GM19351 (cell line): ENCODE data around the gene CDC42BPB.

Source experiments
- ATAC-seq: cut with Tn5 transposase; IDR thresholded peaks from one replicate; pipeline ENCODE4 v1.9.1; 2021; ENCODE audit warnings: mild to moderate bottlenecking, moderate library complexity; ENCODE audit not compliant: unreplicated experiment

The CDC42BPB gene, protein sequence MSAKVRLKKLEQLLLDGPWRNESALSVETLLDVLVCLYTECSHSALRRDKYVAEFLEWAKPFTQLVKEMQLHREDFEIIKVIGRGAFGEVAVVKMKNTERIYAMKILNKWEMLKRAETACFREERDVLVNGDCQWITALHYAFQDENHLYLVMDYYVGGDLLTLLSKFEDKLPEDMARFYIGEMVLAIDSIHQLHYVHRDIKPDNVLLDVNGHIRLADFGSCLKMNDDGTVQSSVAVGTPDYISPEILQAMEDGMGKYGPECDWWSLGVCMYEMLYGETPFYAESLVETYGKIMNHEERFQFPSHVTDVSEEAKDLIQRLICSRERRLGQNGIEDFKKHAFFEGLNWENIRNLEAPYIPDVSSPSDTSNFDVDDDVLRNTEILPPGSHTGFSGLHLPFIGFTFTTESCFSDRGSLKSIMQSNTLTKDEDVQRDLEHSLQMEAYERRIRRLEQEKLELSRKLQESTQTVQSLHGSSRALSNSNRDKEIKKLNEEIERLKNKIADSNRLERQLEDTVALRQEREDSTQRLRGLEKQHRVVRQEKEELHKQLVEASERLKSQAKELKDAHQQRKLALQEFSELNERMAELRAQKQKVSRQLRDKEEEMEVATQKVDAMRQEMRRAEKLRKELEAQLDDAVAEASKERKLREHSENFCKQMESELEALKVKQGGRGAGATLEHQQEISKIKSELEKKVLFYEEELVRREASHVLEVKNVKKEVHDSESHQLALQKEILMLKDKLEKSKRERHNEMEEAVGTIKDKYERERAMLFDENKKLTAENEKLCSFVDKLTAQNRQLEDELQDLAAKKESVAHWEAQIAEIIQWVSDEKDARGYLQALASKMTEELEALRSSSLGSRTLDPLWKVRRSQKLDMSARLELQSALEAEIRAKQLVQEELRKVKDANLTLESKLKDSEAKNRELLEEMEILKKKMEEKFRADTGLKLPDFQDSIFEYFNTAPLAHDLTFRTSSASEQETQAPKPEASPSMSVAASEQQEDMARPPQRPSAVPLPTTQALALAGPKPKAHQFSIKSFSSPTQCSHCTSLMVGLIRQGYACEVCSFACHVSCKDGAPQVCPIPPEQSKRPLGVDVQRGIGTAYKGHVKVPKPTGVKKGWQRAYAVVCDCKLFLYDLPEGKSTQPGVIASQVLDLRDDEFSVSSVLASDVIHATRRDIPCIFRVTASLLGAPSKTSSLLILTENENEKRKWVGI (N-terminal part only)

GRCh38 chr14:103057372-103058163 lies at the start of gene CDC42BPB:
TSS of gene CDC42BPB (minus strand) at chr14:103057549. CDS start at chr14:103057173, 376 bp downstream.
- ATAC-seq: peak; percentile 83

GRCh38 chr14:103105580-103106150 lies 48.3 kb upstream of the CDC42BPB start:
- no peak for ATAC-seq

DNA sequence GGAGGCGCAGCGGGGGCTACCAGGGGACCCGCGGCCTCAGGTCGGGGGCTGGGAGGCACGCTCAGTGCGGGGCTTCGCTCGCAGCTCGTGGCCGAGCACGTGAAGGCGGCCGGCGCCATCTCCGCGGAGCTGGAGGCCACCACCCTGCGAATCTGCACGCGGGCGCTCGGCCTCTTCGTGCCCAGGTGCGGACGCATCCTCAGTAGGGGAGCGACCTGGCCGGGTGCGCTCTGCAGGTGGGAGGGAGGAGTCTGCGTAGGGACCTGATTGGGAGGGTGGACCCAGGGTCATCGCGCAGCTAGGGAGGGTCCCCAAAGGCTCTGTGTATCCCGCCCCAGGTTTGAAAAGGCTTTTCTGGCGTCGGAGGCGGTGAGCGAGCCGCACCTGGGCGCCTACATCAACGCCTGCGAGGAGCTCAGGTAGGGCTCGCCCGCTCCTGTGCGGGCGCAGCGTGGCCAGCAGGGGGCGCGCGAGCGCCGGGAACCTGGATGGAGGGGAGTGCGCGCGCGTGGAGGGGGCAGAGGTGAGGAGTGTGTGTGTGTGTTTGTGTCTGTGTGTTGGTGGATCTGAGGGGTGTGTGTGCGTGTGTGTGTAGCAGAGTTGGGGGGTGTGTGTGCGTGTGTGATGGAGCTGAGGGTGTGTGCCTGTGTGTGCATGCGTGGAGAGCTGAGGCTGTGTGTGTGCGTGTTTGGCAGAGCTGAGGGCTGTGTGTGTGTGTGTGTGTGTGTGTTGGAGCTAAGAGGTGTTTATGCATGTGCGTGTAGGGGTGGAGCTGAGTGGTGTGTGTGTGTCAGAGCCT lies 47.5 kb upstream of the CDC42BPB start:
- no peak for ATAC-seq

DNA sequence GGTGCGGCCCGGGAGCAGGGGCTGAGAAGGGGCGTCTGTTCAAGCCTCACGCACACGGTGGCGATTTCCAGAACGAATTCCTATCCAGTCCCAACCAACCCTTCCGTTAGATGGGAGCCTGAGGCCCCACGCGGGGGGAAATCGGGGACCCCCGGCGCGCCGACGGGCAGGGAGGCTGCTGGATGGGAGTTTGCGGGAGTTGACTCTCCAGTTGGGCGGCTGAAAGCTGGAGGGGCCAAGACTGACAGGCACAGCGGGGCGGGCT lies 47.0 kb upstream of the CDC42BPB start:
- ATAC-seq: no peak

DNA sequence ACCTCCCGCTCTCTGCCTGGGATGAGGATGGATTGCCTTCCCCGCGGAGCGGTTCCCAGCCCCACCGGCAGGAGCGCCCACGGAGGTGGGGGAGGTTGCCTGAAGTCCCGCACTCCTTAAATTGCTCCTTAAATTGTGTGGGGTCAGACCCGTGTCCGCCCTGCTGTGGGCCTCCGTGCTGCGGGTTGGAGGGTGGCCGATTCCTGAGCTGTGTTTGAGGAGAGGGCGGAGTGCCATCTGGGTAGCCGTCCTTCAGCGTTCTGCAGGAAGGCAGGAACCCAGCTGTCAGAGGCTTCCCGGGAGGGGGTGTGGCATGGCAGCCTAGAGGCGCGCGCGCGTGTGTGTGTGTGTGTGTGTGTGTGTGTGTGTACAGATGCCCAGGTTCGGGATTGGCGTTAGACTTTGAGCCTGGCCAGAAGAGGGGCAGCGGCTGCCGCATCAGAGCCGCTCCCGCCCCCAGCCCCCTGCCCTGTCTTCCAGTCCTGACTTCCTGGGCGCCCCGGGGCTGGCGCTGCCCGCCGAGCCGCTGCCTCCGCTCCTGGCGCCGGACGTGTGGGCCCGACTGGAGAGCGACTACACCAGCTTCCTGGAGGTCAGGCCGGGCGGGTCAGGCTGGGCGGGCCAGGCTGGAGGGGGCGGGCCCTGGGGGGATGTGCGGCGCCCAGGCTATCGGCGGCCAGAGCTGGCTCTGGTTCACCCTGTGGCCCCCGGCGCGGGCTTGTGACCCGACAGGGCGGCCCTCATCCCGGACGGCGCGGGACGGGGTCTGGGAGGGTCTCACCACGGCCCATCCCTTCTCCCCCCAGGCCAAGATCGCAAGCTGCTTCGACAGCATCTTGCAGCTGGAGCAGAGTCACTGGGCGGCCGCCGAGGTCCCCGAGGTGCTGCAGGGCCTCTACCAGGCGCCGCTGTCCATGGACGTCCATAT lies 46.4 kb upstream of the CDC42BPB start:
- no peak for ATAC-seq

DNA sequence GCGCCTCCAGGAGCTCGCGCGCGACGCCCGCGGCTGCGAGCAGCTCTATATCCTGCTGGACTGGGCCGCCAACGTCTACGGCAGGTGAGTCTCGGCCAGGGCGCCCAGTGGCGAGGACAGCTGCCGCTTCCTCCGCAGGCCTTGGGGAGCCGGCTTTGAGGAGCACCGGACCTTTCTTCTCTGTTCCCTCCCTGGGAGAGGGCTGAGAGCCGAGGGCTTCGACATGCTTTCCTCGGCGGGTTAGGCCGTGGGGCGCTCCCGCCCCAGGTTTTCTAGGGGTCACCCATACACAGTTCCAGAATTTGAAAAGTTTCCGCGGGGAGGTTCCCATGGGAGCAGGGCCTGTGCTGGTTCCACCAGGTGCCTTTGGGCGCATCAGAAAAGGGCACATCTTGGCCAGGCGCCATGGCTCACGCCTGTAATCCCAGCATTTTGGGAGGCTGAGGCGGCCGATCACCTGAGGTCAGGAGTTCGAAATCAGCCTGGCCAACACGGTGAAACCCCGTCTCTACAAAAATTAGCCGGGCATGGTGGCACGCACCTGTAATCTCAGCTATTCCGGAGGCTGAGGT lies 45.4 kb upstream of the CDC42BPB start:
- no peak for ATAC-seq

DNA sequence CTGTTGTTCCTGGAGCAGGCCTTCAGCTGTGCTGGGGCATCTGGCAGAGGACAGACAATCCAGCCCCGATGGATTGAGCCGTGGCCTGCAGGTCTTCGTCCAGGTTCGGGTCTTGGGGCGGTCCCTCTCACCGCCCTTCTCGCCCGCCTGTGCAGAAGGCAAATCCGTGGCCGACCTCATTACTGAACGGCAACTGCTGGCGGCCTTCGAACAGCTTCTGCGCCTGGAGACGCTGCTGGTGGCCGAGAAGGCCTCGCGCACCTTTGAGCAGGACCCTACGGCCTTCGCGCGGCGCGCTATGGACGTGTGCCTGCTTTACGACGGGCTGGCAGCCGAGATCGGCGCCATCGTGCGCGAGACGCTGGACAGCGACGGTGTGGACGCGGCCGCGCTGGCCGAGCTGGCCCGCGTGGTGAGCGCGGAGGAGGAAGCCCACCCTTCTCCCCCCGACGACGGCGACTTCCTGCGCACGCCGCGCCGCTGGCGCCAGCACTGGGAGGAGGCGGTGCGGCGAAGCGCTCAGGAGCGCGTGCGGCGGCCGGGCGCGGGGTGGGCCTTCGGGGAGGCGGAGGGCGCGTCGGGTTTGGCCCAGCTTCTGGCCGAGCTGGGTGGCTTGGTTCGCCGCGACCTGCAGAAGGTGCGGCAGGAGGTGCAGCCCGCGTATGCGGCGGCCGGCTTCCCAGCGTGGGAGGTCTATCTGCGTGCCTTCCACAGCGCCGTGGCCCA lies 44.8 kb upstream of the CDC42BPB start:
- no peak for ATAC-seq

DNA sequence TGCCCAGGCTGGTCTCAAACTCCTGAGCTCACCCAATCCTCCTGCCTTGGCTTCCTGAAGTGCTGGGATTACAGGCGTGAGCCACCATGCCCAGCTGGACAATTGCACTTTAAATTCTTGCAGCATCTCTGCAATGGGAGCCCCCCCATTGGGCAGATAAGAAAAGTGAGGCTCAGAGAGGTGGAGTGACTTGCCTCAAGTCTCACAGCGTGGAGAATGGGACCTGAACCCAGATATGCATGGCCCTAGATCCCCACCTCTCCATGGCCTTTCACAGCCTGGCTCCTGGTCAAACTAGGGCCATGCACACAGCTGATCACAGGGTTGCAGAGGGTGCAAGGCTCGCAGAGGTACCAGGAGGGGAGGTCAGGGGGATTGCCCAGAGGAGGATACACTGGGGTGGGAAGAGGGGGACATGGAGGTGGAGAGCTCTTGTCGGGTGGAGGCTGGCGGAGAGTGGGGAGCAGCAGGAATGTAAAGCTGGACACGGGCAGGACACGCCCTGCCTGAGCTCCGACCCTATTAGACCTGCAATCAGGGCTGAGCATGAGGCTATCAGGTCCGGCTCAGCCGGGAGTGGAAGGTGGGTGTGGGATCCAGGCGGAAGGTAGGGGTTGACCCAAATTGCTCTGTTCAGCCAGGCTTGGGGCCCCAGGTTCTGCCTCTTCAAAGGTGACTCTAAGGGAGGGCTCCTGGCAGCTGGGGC lies 44.1 kb upstream of the CDC42BPB start:
- ATAC-seq: no peak

DNA sequence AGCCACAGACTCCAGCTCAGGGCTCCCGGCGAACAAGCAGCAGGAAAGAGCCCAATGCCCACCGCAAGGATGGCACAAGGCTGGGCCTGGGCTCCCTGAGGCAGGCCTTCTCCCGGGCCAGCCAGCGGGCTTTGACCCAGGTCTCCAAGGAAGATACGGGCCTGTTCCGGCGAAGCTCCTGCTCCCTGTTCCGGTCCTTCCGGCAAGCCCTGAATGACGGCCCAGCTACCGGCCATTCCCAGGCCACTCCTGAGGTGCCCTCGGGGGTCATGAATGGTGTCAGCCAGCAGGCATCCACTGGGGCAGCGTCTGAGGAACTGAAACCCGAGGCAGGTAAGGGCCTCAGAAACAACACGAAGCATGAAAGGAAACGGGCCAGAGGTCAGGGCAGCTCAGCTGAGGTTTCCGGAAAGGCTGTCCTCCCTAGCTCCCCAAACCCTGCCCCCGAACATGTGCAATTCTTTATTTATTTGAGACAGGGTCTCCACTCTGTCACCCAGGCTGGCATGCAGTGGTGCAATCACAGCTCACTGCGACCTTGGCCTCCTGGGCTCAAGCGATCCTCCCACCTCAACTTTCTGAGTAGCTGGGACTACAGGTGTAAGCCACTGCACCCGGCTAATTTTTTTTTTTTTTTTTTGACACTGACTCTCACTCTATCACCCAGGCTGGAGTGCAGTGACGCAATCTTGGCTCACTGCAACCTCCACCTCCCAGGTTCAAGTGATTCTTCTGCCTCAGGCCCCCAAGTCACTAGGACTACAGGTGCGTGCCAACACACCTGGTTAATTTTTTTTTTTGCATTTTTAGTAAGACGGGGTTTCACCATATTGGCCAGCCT lies 43.2 kb upstream of the CDC42BPB start:
- ATAC-seq: peak; percentile 76

DNA sequence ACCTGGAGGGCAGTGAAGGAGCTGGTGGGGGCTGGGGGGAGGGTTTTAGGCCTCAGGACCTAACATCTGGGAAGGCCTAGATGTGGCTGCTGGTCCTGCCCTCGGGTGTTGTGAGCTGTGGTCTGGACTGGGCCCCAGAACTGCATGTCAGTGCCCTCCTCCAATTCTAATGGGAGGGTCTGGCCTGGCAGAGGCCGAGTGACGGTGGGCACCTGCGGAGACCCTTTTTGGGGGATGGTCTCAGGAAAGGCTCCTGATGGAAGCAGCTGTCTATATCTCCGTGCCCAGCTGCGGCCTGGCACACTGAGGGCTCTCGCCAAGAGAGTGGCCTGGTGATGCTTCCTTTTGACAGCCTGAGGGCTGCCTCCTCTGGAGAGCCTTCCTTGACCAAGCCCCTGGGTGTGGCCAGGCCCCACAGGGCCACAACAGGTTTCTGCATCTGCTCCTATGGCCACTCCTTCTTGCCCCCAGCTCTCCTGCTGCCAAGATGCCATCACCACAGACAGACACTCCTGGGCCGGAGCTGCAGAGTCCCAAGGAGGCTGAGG lies 42.5 kb upstream of the CDC42BPB start:
- ATAC-seq: no peak

DNA sequence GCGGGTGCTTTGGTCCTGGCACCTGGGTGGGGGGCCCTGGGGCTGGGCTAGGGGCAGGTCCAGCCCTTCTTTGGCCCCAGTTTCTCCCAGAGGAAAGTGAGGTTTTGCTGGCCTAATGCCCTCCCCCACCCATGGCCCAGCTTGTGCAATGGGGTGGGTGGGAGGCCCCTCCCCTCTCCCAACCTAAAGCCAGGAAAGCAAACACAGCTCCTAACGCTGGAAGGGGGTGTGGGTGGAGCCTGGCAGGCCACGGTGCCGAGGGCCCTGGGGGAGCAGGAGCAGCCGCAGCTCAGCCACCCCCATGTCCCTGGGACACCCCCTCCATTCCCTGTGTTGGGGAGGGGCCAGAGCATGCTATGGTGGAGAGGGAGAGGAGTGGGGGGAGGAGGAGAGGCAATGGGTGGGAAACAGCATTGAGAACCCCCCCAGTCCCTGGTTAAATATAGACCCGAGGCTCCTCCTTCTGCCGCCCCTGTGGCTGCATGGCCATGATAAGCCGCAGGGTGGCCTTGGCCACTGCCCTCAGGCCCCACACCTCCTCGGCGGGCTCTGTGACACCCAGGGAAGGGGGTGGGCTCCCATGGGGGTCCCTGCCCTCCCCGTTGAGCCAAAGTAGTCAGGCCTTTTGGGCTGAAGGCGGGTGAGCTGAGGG lies 41.9 kb upstream of the CDC42BPB start:
- ATAC-seq: no peak

- ATAC-seq: no peak
These were observed 40.9 kb upstream of the CDC42BPB start for GRCh38 chr14:103097994-103098957.

- no peak for ATAC-seq
These were observed 40.1 kb upstream of the CDC42BPB start for GRCh38 chr14:103097244-103097993.
